Heart right ventricle (tissue), 16 donors: Measurements from ENCODE around the gene NKPD1. TPM values are rescaled to one million over a fixed set of nuclear protein-coding genes. Genes with fewer than 3 reads are reported as not detected.
"Not testable (repeated sequence)": the region's sequence is repeated elsewhere in the genome, so short reads cannot be mapped to it uniquely, and the experiment has no call there.

Source experiments
- ATAC-seq, 8 donors: fragments of 200-7000 bp; cut with Tn5 transposase; one replicate each; pipeline ENCODE4 v1.9.1; 2020; ENCODE audit warnings: mild to moderate bottlenecking in 8 of 8, moderate library complexity in 8 of 8, moderate number of reproducible peaks in 1 of 8
- DNase-seq, 2 donors: peaks; one replicate each; pipeline ENCODE4 v3.0.0-alpha.2; 2020
- H3K27ac ChIP-seq, 10 donors: fragments of 200-600 bp; sonication (generic) in 2 of 10; one replicate each; pipeline versions ENCODE4 v1.5.0 to v1.8.0; 2020 to 2022; ENCODE audit warnings: mild to moderate bottlenecking in 3 of 10
- H3K27me3 ChIP-seq, 7 donors: fragments of 200-600 bp; one replicate each; pipeline ENCODE4 v1.8.0; 2021 to 2022; ENCODE audit warnings: mild to moderate bottlenecking in 2 of 7
- H3K36me3 ChIP-seq, 9 donors: fragments of 200-600 bp; sonication (generic) in 1 of 9; one replicate each; pipeline versions ENCODE4 v1.5.0 to v1.8.0; 2020 to 2022; ENCODE audit warnings: mild to moderate bottlenecking in 2 of 9
- H3K4me1 ChIP-seq, 9 donors: fragments of 200-600 bp; sonication (generic) in 1 of 9; one replicate each; pipeline versions ENCODE4 v1.5.0 to v1.8.0; 2020 to 2022; ENCODE audit warnings: mild to moderate bottlenecking in 4 of 9
- H3K4me3 ChIP-seq, 10 donors: fragments of 200-600 bp; sonication (generic) in 2 of 10; one replicate each; pipeline versions ENCODE4 v1.5.0 to v1.8.0; 2020 to 2022; ENCODE audit warnings: mild to moderate bottlenecking in 7 of 10, moderate library complexity in 2 of 10
- H3K9me3 ChIP-seq, 11 donors: fragments of 200-600 bp in 10 of 11; sonication (generic) in 2 of 11; one replicate each; pipeline versions ENCODE4 v1.5.0 to v1.8.0; 2013 to 2022; ENCODE audit warnings: mild to moderate bottlenecking in 2 of 11, control low read depth in 1 of 11, moderate library complexity in 1 of 11
- CTCF ChIP-seq, 9 donors: fragments of 200-600 bp; sonication (generic) in 2 of 9; IDR thresholded peaks; one replicate each; pipeline versions ENCODE4 v1.5.0 to v1.8.0; 2021 to 2022; ENCODE audit warnings: antibody characterized with exemption in 9 of 9, mild to moderate bottlenecking in 5 of 9, moderate library complexity in 1 of 9
- WGBS, 2 donors: extraction: QIAGEN DNeasy Blood & Tissue Kit; methylation state at CpG; one replicate each; pipeline ENCODE4 v1.1.7; 2013; ENCODE audit warnings: inconsistent platforms in 1 of 2; 5-methylcytosine and 5-hydroxymethylcytosine counted together
- intact Hi-C, 10 donors: fragments of 100-400 bp; cut with DNase I; formaldehyde crosslinking; loops; one replicate each; pipeline versions ENCODE4 v1.11.1 to v1.14.2; 2022
- polyA plus RNA-seq, 2 donors: library from polyadenylated mRNA; stranded (reverse); fragments of 200-250 nt; gene quantifications; one replicate each; pipeline ENCODE4 v1.2.3, GENCODE V29; 2013
- total RNA-seq, 10 donors: library from RNA; stranded (reverse); fragmentation: NEBNext Ultra II Directional in 3 of 10; extraction: Animal tissue kit (Norgen Biotek cat#: 25700) in 3 of 10; gene quantifications; one replicate each; pipeline versions ENCODE4 v1.2.1 to v1.2.4, GENCODE V29; 2021 to 2023
- donor health status: Arrhythmogenic right ventricular cardiomyopathy.
- donor health status: ischemic (EF 13 %, LVEDD 7.1; RV severe dilation, severe dysfunction).
- donor health status: healthy with polysubstance abuse.
- donor health status: DM: no; HTN: yes; CAD: no.
- donor health status: DM: no; HTN: no; CAD: no.
- donor health status: ischemic (EF 25% LVEDD 6.9; RV normal size, moderate dysfunction).
- donor health status: ischemic (EF 25% LVEDD 5.7; RV mildly dilated, moderate dysfunction).
- donor health status: healthy.
- donor health status: DM: yes; HTN: yes; CAD: no.
- donor health status: Ischemic cardiomyopathy.
- donor health status: ischemic (EF 35%, LVEDD 5.7; RV mildly dilated, moderate dysfunction).
- donor health status: nonischemic (EF 11% LVEDD 7.7; RV severe dilation, severe dysfunction).
- donor health status: DM: yes; HTN: yes; CAD: no.
- donor health status: PGD.
- donor health status: ischemic (EF 29% LVEDD 5.4; RV normal size, mild dysfunction).
- donor health status: nonischemic (EF 23%, LVEDD 6.1; RV moderate dilation, normal function).

NKPD1 gene
- total and polyA plus RNA-seq, 12 donors = 0.06 to 0.09 (median 0.07) TPM; not detected in 7

- no peak for ATAC-seq
Observed at GRCh38 chr19:45121827-45122345, 38.9 kb downstream of the NKPD1 start.

GRCh38 chr19:45119582-45119981, 41.2 kb downstream of the NKPD1 start:
- peaks cover 0 to 3% (median 0%) of the 10 kb centered on the region in 9 donors for H3K36me3 ChIP-seq
- H3K9me3 ChIP-seq = no peaks in the 10 kb centered on the region
- no peak for TF ChIP-seq CTCF (IDR thresholded peaks at IDR 0.05)
- WGBS, 2 donors = 95 to 97% methylated on average over 6 of the region's 6 CpGs
- no peak overlapping the region for H3K27ac ChIP-seq
- no peak overlapping the region for H3K4me3 ChIP-seq
- ATAC-seq (no peak), DNase-seq (no peak)
- intact Hi-C loops = no loop called here
- peaks cover 0 to 39% (median 12%) of the 10 kb centered on the region in 9 donors for H3K4me1 ChIP-seq
- H3K27me3 ChIP-seq = no peaks in the 10 kb centered on the region

More at GRCh38 chr19:45121827-45122345, 38.9 kb downstream of the NKPD1 start:
- no peak for DNase-seq
- no peak for TF ChIP-seq CTCF (IDR thresholded peaks at IDR 0.05)
- Histone ChIP-seq H3K9me3 (no peaks in the 10 kb centered on the region), H3K27ac (no peak overlapping the region), H3K36me3 (peaks cover 0 to 3% (median 0%) of the 10 kb centered on the region in 9 donors), H3K4me3 (no peak overlapping the region), H3K27me3 (no peaks in the 10 kb centered on the region), H3K4me1 (peaks cover 0 to 30% (median 16%) of the 10 kb centered on the region in 9 donors)
- intact Hi-C loops = no loop called here
- WGBS, 2 donors = 92% methylated on average over 11 of the region's 11 CpGs

GRCh38 chr19:45118591-45119355, 42.0 kb downstream of the NKPD1 start:
- H3K36me3 ChIP-seq, H3K27ac ChIP-seq, H3K9me3 ChIP-seq, H3K27me3 ChIP-seq, H3K4me3 ChIP-seq, ATAC-seq, DNase-seq, intact Hi-C loops: not testable (repeated sequence)
- 57 to 68% methylated on average over 18 of the region's 18 CpGs for WGBS, 2 donors
- peaks cover 0 to 39% (median 12%) of the 10 kb centered on the region in 9 donors for H3K4me1 ChIP-seq

- 68 to 73% methylated on average over 5 of the region's 5 CpGs for WGBS, 2 donors
- Histone ChIP-seq H3K4me3 (no peak overlapping the region), H3K4me1 (peaks cover 0 to 39% (median 12%) of the 10 kb centered on the region in 9 donors), H3K36me3 (peaks cover 0 to 3% (median 0%) of the 10 kb centered on the region in 9 donors), H3K27ac (no peak overlapping the region), H3K27me3 (no peaks in the 10 kb centered on the region), H3K9me3 (no peaks in the 10 kb centered on the region)
- intact Hi-C loops = no loop called here
- no peak for TF ChIP-seq CTCF (IDR thresholded peaks at IDR 0.05)
- no peak for DNase-seq
- peak in 1 of 8 donors; percentile 13 for ATAC-seq
Observed at GRCh38 chr19:45118106-45118505, 42.7 kb downstream of the NKPD1 start.

GRCh38 chr19:45117671-45118070, 43.1 kb downstream of the NKPD1 start:
- Histone ChIP-seq H3K36me3 (peaks cover 0 to 3% (median 0%) of the 10 kb centered on the region in 9 donors), H3K27ac (no peak overlapping the region), H3K9me3 (no peaks in the 10 kb centered on the region), H3K27me3 (no peaks in the 10 kb centered on the region), H3K4me3 (no peak overlapping the region), H3K4me1 (peaks cover 0 to 39% (median 12%) of the 10 kb centered on the region in 9 donors)
- no peak for DNase-seq
- intact Hi-C loops = no loop called here
- TF ChIP-seq CTCF (IDR thresholded peaks at IDR 0.05) = no peak
- WGBS, 2 donors = 76 to 79% methylated on average over 12 of the region's 12 CpGs
- peak in 1 of 8 donors; percentile 8 for ATAC-seq
